Left kidney (tissue), 2 donors: Measurements from ENCODE around the gene USP47. TPM values are rescaled to one million over a fixed set of nuclear protein-coding genes. Genes with fewer than 3 reads are reported as not detected.

ENCODE experiments used
- DNase-seq: peaks from one replicate; pipeline ENCODE4 v3.0.0-alpha.2; 2013
- polyA plus RNA-seq: library from polyadenylated mRNA; unstranded; fragments of 120-200 nt; gene quantifications from one replicate; pipeline ENCODE4 v1.2.1, GENCODE V29; 2013; ENCODE audit not compliant: insufficient read length

The USP47 gene
- polyA plus RNA-seq, 1 donor: 107 TPM

DNA sequence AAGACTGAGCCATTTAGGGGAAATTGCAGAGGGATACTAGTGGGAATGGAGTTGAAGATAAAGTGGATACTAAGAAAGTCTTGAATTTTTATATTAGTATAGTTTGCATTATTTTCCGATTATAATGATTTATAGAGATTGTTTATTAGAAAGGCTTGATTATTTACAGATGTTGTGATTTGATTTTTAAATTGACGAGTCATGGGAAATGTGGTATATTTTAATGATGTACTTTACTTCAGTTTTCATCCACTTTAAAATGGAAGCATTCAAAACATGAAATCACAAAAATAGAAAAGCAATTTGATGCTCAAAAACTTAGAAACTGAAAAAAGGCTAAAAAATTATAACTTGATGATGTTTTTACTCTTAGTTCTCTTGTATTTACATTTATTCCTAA, 21.2 kb downstream of the USP47 start:
- no peak for DNase-seq

GRCh38 chr11:11864332-11864731, 22.6 kb downstream of the USP47 start:
- DNase-seq: no peak

DNA sequence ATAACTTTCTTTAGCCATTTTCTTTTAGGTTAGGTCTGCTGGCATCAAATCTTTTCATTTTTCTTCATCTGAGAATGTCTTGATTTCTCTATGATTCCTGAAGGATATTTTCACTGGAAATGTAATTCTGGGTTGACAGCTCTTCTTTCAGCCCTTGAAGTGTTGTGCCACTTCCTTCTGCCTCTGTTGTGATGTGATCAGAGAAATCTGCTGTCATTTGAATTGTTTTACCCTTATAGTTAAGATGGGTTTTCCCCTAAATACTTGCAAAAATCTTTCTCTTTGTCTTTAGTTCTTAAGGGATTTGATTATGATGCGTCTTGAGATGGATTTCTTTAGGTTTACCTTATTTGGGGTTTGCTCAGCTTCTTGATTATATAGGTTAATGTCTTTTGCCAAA, 23.0 kb downstream of the USP47 start:
- DNase-seq: no peak

- no peak for DNase-seq
Measured at GRCh38 chr11:11865449-11865848, 23.7 kb downstream of the USP47 start.

DNA sequence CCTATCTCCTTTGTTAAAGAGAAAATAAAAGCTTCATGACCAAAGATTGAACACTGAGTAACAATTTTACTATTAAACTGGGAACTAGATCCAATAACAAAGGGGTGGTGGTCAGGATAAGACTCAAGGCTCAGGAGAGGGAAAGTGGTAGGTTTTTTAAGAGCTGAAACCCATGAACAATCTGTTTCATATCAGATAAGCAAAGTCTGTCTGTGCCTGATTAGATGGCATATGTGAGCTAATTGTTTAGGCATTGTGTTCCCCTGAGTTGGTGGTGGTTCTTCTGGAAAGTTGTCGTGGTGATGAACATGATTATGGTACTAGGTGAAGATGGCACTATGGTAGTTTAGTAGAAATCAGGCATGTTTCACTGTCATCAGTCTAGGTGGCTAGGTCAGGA, 24.4 kb downstream of the USP47 start:
- no peak for DNase-seq

DNA sequence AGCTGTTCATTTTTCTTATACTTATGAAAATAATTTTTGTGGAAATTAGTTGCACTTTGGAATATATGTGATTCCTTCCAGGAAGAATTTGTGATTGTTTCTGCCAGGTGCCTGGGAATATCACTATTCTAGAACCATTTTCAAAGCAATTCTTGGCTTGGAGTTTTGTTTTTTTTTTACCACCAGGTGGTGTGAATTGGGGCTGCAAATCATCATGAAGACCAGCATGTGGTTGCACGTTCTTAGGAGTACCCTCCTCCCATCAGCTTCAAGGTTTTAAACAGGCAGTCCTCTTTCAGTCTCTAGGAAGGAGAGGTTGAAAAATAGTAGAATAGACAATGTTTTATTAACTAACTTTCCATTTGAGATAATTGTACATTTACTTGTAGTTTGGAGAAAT, 25.9 kb downstream of the USP47 start:
- no peak for DNase-seq

DNA sequence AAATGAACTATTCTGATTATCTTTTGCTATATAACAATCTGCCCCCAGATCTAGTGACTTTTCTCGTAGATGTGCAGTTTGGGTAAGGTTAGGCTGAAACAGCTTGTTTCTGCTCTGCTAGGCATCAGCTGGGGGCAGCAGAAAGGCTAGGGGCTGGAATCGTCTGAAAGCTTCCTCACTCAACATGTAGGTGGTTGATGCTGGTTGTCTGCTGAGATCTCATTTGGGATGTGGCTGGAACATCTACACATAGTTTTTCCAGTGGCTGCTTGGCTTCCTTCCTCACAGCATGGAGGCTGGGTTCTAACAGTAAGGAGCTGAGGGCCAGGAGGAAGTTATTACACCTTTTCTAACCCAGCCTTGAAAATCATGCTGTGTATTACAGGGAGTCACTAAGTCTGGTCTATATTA, 30.2 kb downstream of the USP47 start:
- no peak for DNase-seq

GRCh38 chr11:11876458-11876857, 34.7 kb downstream of the USP47 start:
- DNase-seq: no peak

- DNase-seq: no peak
Measured at GRCh38 chr11:11880179-11880578, 38.4 kb downstream of the USP47 start.

- no peak for DNase-seq
Measured at GRCh38 chr11:11882539-11882938, 40.8 kb downstream of the USP47 start.

GRCh38 chr11:11884351-11884750, 42.6 kb downstream of the USP47 start:
- DNase-seq: no peak

GRCh38 chr11:11884774-11885481, 43.2 kb downstream of the USP47 start:
- no peak for DNase-seq

DNA sequence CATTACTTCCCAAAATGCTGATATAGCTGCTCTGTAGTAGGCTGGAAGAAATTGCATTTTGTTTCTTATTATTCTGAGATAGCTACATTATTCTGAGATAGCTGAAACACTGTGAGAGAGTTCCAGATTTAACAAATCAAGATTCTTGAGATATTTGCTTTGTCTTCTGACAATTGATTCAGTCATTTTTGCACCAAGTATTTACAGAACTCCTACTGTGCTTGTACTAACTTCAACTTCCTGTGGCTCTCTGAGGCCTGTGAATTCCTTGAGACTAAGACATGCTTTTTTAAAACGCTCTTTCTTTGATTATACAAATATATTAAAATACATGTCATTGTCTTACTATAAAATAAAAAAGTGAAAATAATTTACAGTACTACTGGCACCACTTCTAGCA, 52.7 kb downstream of the USP47 start:
- DNase-seq: no peak

DNA sequence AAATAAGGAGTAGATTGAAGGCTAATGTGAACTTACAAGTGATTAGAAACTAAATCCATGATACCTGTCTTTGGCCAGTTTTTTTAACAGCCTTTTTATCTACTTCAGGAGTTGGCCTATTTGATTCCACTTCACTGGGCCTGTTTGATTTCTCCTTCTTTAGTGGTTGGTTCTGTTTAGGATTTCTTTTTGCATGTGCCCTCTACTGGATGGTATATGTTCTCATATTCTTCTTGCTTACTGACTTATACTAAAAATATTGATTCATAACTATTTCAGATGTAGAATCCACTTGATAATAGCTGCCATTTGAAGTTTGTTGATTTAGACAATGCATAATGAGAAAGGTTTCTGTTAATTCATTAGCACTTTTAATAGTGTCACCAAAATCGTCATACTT, 53.9 kb downstream of the USP47 start:
- DNase-seq: no peak

- DNase-seq: no peak
Measured at GRCh38 chr11:11898648-11899047, 56.9 kb downstream of the USP47 start.

GRCh38 chr11:11899401-11899800, 57.6 kb downstream of the USP47 start:
- no peak for DNase-seq

- DNase-seq: no peak
Measured at GRCh38 chr11:11901929-11902328, 60.2 kb downstream of the USP47 start.

DNA sequence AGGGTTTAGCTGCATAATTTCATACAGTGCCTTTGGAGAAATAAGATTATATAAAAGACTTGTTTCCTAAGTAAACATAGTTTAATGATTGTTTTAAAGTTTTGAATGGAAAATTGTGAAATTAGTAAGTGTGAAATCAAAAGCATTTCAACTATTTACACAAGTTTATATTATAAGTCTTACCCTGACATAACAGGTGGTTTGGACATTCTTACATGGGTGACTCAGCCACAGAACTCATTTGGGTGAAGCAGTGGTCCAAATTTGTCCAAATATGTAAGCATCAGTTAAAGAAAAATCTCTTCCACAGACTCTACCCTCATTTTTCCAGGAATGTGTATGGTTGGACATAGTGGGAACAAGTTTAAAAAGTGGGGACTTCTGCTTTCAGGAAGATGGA, 68.0 kb downstream of the USP47 start:
- no peak for DNase-seq

DNA sequence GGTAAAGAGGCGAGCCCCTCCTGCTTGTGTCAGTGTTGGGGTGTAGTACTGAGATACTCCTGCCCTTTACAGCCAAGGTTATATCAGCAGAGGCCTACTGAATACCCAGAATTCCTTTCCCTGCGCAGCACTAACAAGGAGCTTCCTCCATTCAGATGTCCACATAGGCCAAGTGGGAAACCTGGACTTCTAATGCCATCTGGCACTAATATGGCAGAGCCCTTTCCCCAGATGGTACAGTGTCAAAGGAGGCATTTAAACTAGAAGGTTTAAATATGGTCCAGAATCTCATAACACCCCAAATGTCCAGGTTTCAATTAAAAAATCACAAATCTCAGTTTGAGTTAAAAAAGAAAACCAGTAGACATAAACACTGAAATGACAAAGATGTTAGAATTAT, 68.8 kb downstream of the USP47 start:
- no peak for DNase-seq

DNA sequence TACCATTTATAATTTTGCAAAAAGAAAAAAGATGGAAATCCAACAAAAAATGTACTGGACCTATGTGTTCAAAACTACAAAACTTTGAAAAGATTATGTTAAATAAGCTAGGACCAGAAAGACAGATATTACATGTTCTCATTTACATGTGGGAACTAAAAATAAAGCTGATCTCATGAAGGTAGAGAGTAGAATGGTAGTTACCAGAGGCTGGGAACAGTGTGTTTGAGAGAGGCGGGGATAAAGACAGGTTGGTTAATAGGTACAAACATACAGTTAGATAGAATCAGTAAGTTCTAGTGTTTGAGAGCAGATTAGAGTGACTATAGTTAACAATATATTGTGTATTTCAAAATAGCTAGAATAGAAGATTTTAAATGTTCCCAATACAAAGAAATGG, 71.6 kb downstream of the USP47 start:
- DNase-seq: no peak

- no peak for DNase-seq
Measured at GRCh38 chr11:11915625-11916024, 73.9 kb downstream of the USP47 start.

DNA sequence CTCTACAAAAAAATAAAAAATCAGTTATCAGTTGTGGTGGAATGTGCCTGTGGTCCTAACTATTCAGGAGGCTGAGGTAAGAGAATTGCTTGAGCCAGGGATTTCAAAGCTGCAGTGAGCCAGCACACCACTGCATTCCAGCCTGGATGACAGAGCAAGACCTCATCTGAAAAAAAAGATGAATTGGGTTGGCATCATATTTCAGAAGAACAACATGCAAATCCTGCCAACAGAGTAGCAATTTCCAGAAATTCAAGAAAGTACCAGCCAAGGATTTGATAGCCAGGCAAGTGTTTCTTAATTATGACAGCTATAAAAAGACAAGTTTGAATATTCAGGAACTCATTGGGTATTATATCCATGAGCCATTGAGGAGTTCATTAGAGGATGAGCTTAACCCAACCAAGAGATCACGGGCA, 75.2 kb downstream of the USP47 start:
- no peak for DNase-seq

DNA sequence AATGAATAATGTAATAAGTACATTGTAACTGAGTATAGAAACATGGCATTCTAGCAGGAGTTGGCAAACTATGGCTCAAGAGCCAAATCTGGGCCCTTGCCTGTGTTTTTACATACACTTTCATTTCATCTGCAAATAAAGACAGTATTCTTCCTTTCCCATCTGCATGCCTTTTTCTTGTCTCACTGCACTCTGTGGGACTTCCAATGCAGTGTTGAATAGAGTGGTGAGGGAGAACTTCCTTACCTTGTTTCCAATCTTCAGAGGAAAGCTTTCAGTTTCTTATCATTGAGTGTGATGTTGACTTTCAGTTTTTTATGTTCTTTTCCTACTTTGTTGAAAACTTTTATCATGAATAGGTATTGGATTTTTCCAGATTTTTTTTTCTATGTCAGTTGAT, 82.1 kb downstream of the USP47 start:
- no peak for DNase-seq

DNA sequence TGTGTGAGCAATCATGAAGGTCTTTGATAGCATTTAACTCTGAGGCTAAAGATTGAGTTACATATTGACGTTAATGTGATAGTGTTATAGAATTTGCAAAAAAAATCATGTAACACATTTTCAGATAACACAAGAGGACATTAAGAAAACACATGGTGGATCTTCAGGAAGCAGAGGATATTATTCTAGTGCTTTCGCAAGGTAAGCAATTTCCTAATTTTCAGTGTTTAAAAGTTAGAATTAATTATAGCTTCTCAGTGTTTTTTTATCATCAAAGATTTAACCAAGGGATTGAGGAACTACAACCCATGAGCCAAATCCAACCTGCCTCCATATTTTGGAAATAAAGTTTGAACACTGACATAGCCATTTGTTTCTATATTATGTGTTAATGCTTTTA, 88.1 kb downstream of the USP47 start:
- no peak for DNase-seq
